LNCaP clone FGC (cell line): ENCODE data around the gene LIPG.

Experiments
- DNase-seq: peaks from one replicate; pipeline ENCODE4 v3.0.0-alpha.2; 2011; ENCODE audit warnings: low read depth
- H3K4me3 ChIP-seq: 2 replicates; pipeline ENCODE4 v1.5.1; 2011; ENCODE audit warnings: mild to moderate bottlenecking, low read depth, low read length, control low read depth
- TF ChIP-seq, protein P1 (sequence below): IDR thresholded peaks from 2 replicates; pipeline ENCODE4 v1.5.1; 2012; ENCODE audit warnings: mild to moderate bottlenecking; ENCODE audit not compliant: control insufficient read depth, insufficient read depth; ENCODE audit errors: extremely low read depth

LIPG gene

DNA sequence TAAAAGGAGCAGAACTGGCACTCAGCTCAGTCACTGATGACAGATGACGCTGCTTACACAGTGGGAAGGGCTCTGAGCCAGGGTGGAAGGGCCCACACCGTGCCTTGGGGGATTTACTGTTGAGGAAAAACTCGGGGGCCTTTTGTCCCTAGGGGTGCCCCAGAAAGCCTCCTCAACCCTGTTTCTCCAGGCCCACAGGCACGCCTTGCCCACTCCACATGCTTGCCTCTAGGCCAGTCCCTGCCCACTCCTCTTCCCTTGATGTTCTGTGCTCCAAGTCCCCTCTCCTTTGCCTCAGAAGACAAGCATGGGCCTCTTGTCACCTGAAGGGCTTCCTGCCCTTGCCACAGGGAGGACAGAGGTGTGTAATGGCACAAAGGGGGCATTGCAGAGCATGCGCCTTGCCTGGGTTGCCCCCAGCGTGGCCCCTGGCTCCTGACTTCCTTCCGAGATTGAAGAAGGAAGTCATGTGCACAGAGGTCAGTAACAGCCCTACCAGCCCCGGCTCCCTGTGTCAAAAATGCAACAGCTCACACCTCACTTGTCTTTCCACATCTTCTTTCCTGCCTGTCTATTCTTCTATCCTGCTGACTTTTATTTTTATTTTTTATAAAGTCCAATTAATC is 65.1 kb downstream of the LIPG start:
- TF ChIP-seq, protein P1, sequence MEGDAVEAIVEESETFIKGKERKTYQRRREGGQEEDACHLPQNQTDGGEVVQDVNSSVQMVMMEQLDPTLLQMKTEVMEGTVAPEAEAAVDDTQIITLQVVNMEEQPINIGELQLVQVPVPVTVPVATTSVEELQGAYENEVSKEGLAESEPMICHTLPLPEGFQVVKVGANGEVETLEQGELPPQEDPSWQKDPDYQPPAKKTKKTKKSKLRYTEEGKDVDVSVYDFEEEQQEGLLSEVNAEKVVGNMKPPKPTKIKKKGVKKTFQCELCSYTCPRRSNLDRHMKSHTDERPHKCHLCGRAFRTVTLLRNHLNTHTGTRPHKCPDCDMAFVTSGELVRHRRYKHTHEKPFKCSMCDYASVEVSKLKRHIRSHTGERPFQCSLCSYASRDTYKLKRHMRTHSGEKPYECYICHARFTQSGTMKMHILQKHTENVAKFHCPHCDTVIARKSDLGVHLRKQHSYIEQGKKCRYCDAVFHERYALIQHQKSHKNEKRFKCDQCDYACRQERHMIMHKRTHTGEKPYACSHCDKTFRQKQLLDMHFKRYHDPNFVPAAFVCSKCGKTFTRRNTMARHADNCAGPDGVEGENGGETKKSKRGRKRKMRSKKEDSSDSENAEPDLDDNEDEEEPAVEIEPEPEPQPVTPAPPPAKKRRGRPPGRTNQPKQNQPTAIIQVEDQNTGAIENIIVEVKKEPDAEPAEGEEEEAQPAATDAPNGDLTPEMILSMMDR = no peak

DNA sequence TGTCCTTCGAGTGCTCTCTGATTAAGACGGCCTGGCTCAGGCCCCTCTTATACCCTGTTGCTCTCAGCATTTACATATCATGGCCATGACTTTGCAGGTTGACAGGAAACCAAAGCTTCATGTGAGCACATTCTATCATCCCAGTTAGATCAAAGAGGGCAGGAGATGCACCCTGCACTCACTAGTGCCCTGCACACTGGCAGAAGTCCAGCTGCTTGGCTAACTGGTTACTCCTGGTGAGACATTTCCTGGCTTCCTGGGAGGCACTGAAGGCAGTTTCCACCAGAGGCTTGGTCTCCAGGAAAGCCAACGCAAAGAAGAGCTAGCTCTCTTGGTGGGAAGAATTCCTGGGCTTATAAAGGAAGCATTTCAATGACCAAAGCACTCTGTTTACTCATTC is 66.3 kb downstream of the LIPG start:
- TF ChIP-seq, protein P1 = no peak
- H3K4me3 ChIP-seq = no peak overlapping the region
- DNase-seq = no peak

More for the DNA sequence above, 65.1 kb downstream of the LIPG start:
- no peak for DNase-seq
- no peak overlapping the region for H3K4me3 ChIP-seq

- TF ChIP-seq, protein P1 = peak; percentile 33; the same call in 1 of the 2 replicates
- DNase-seq = no peak
- no peak overlapping the region for H3K4me3 ChIP-seq
Observed at GRCh38 chr18:49628881-49629795, 67.3 kb downstream of the LIPG start.

DNA sequence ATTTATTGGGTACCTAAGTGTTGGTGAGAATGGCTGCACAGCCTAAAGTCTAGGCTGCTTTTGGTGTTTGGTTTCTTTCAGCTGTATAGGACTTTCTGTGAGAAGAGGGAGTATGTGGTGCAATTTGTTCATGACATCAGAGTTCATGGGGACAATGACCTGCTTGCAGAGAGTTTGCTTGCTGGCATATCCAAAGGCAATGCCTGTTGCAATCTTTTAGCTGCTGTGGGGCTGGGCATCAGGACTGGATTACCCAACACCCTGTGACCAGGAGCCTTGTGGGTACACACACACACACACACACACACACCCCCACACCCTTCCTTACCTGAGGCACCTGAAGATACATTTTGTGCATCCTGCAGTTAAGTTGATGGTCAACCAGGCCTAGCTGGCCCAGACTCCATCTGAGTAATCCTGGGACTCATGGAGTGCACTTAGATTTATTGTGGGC is 68.4 kb downstream of the LIPG start:
- H3K4me3 ChIP-seq = no peak overlapping the region
- TF ChIP-seq, protein P1 = no peak
- DNase-seq = no peak

DNA sequence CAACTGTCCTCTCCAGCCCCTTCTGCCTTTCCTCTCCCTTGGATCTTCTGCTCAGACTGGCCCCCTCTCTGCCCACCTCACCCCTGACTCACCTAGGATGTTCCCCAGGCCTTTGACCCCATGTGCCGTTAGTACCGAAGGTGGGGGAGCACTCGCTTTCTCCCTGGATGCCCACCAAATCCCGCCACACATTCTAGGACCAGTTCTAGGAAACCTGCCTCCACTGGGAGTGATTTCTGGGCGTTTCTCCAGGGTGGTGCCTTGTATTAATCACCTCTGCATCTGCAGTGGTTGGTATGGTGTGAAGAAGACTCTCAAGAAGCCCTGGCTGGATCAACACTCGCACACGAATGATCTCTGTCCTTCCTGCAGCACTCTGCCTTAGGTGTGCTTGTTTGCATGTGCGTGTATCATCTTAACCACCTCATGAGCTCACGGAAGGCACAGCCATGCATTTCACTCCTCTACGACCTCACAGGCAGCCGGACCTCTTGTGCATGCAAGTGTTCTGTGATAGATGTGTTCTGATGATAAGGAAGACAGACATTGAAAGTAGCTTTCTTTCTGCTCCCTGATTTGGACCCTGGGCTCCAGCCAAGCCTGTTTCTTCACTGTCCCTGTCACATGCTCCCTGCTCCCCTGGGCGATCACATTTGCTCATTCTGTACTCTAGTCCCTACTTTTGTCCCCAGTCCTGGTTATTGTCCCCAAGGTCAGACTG is 69.4 kb downstream of the LIPG start:
- DNase-seq = no peak
- TF ChIP-seq, protein P1 = no peak
- no peak overlapping the region for H3K4me3 ChIP-seq

GRCh38 chr18:49632588-49632987 is 70.7 kb downstream of the LIPG start:
- no peak for DNase-seq
- TF ChIP-seq, protein P1 = no peak
- no peak overlapping the region for H3K4me3 ChIP-seq
